GM19193 (cell line): Measurements from ENCODE around the gene PAQR7.

Experiments
- POLR2A ChIP-seq: IDR thresholded peaks from 4 replicates; pipeline ENCODE4 v1.6.1; 2011; ENCODE audit not compliant: insufficient read depth, insufficient read length; ENCODE audit errors: extremely low read depth

PAQR7 gene

DNA sequence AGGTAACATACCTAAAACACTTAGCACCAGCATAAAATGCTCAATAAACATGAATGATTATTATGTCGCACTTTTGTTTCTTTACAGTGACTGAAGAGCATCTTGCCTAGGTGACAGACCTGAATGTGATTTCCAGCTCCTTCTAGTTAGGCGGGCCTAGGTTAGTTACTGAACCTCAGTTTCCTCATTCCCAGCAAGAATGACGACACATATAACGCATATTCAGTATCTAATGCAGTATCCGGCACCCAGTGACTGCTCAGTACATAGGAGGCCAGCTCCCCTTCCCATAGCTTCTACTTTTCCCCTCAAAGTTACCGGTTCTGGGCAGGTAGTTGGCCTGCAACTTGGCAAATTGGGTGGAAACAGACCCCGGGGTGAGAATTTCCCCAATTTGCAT lies 17.0 kb downstream of the PAQR7 start:
- no peak for TF ChIP-seq POLR2A

DNA sequence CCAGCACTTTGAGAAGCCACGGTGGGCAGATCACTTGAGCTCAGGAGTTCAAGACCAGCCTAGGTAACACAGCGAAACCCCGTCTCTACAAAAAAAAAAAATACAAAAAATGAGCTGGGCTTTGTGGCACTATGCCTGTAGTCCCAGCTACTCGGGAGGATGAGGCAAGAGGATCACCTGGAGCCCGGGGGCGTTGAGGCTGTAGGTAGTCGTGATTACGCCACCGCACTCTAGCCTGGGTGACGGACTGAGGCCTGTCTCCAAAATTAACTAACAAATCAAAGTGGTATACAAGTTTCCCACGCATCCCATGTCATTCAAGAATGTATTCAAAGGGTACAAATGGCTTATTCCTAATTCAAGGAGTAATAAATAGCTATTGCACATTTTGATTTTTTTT lies 18.7 kb downstream of the PAQR7 start:
- TF ChIP-seq POLR2A: no peak

DNA sequence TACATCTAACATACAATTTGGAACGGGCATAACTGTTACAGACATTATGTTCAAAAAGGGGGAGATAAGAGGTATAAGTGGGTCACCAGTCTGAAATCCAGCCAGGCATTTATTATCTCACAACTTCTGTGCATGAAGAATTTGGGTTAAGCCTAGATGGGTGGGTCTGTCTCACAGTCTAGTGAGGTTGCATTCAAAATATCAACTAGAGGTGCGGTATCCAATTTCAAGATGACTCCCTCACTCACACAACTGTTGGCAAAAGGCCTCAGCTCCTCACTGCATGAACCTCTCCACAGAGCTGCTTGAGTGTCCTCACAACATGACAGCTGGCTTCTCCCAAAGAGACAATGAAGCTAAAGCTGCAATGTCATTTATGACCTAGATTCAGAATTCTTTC lies 21.0 kb downstream of the PAQR7 start:
- no peak for TF ChIP-seq POLR2A

DNA sequence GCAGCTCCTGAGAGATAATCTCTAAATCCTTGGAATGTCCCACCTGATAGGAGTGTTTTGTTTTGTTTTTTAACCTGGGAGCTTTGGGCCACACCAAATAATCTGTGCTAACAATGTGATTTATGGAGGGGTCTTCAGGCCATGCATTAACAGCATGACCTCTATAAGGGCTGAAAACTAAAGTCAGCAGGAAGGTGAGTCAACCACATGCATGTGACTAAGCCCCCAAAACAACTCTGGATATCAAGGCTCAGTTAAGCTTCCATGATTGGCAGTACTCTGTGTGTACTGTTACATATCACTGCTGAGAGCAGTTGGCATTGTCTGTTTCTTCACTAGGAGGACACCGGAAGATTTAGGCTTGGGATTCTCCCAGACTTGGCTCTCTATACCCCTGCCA lies 27.0 kb downstream of the PAQR7 start:
- no peak for TF ChIP-seq POLR2A

DNA sequence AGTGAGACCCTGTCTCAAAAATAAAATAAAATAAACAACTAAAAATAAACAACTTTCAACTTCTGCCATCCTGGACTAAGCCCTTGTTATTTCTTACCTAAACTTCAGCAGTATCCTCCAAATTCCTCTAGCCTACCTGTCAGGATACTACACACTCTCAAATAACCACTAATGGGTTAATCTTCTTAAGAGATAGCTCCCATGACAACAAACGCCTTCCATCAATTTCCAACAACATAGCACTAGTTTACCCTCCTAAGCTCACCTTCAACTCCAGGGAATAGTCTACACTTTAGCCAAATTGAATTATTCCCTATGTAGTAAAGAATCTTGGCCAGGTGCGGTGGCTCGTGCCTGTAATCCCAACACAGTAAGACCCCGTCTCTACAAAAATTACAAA lies 27.6 kb downstream of the PAQR7 start:
- TF ChIP-seq POLR2A: no peak

DNA sequence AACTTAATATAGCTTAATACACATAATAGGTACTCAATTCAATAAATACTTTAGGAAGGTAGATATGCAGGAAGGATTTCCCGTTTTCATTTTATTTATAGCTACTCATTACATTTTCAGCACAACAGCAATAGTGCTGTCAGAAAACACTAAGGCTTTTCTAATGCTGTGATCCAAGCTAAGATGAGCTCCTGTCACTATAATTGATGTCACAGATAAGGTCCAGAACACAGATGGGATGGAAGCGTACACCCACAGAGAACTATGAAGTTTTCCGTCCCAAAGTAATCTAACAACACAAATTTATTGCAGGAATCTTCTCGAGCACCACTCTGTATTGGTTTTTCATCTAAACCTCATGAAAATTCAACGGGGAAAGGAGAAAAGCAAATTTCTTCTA lies 29.8 kb downstream of the PAQR7 start:
- no peak for TF ChIP-seq POLR2A

DNA sequence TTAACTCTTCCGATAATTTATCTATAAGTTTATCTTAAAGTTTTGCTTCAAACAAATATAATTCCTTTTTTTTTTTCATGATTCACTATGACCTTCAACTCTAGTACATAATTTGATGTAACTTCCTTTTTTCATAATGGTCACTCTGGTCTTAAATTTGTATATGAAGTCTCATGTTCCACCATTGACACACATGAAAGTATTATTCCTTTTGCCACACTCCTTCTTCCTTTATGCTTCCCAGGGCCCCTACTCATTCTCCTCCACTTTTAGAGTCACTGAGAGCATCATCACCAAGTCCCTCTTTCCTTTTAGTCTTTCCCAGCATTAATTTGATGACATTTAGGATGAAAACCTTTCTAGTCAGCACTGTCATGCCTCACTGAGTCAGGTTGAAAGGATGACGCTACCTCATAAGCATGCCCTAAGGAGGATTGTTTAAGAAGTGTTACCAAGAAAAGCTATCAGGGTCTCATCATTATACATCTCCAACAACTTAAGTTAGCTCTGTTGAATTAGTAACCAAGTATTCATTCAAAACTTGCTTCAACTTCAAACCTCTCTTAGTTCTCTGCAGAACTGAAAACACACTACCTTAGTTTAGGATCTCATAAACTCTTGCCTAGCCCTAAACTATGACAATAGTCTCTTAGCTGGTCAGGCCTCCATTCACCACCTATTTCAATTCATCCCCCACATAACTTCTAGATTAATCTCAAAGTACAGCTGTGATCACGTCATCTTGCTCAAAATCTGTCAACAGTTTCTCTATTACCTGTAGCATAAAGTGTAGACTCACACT lies 30.8 kb downstream of the PAQR7 start:
- TF ChIP-seq POLR2A: no peak

DNA sequence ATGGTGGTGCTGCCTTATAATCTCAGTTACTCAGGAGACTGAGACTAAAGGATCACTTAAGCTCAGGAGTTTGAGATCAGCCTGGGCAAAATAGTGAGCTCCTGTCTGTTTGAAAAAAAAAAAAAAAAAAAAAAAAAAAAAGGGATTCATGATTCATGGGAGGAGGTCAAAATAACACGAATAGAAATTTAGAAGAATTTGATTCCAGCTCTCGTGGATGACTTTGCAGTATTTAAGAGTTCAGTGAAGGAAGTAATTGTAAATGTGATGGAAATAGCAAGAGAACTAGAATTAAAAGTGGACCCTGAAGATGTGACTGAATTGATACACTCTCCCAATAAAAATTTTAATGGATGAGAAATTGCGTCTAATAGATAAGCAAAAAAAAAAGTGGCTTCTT lies 32.0 kb downstream of the PAQR7 start:
- TF ChIP-seq POLR2A: no peak

DNA sequence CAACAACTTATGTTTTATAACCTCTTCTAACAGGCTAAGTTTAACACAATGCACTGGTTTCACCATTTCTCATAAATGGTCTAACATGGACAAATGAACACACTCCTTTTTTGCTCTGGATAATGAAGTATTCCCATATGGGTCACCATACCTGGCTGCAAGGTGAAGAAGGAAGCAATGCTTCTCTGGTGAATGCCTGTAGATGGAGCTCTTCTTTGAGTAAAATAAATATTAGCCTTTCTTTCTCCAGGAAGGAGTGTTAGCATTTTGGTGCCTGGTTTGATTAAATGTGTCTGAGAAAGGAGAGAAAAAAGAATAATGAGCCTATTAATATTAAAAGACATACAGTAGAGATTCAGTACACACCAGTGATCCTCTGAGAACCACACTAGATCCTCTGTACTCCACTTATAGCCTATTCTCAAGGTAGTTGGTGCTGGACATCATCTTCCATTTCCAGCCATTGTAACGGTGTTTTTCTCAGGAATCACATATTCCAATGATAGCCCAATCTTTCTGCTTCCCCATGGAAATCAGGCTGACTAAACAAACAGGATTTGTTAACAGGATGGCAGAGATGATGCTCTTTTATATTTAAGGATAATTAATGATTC lies 38.1 kb downstream of the PAQR7 start:
- TF ChIP-seq POLR2A: no peak

DNA sequence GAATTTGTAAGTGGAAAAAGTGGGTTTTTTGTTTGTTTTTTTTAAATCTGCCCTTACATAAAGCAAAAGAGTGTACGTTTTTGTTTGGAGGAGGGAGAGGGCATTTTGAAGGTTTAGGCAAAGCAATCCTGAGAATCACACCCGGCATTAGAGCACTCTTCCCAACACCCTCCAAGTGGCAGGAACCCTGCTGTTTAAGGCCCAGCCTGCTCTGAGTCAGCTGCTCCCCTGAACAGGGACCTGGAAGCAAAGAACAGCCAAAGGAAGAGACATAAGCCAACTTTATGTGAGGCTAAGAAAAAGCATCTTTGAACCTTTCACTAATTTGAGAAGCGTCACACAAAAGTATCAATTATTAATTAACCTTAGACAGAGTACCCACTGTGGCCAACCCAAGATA lies 38.8 kb downstream of the PAQR7 start:
- TF ChIP-seq POLR2A: no peak

DNA sequence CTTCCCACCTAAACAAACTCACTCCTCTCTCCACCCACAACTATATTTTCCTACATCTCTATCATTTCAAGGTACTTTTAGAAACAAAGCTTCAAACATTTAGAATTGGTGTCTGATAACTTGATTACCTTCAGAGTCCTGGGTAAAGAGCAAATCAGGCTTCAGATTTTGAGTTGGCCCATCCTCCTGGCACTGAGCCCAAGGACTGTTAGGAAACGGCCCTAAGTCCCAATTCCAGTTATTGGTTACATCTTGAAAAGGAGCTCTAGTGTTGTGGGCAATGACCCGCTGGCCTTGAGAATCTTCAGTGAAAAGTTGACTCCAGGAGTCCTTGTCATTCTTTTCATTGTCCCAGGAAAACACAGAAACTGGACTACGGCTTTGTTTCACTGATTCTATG lies 40.6 kb downstream of the PAQR7 start:
- TF ChIP-seq POLR2A: no peak

DNA sequence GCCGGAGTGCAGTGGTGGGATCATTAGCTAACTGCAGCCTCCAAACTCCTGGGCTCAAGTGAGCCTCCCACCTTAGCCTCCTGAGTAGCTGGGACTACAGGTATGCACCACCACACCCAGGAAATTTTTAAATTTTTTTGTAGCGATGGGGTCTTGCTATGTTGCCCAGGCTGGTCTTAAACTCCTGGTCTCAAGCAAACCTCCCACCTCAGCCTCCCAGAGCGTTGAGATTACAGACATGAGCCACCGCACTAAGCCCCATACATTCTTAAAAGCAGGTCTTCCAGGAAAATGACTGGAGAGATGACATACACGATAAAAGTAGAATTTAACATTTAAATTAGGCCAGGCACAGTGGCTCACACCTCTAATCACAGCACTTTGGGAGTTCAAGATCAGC lies 42.4 kb downstream of the PAQR7 start:
- no peak for TF ChIP-seq POLR2A

DNA sequence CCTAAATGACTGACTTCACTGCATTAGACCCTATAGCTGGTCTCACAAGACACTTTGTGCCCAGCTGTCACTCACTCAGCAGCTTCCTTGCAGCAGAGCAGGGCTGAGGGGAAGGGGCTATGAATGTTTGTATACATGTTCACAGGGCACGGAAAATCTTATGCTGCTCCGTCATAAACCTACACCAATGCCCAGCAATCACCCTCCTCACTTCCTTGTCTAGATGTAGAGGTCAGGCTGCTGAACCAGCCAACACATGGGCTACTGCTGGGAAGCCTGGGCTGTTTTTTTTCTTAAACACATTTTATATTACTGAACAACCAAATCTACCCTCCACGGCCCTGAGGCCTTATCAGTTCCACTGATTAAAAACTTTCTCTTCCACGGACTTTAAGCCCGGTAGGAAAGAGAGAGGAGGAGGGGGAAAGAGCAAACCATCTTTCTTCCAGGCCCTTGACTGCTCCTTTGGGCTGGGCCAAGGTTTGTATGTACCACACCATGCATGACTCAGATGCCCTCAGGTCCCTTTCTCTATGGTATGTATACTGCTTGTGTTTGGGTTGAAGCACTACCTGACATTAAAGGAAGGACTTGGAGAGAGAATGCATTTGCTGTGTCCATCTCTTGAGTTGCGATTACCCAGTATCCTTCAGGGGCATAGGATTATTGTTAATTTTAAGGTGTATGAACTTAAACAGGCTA lies 43.0 kb downstream of the PAQR7 start:
- TF ChIP-seq POLR2A: no peak

DNA sequence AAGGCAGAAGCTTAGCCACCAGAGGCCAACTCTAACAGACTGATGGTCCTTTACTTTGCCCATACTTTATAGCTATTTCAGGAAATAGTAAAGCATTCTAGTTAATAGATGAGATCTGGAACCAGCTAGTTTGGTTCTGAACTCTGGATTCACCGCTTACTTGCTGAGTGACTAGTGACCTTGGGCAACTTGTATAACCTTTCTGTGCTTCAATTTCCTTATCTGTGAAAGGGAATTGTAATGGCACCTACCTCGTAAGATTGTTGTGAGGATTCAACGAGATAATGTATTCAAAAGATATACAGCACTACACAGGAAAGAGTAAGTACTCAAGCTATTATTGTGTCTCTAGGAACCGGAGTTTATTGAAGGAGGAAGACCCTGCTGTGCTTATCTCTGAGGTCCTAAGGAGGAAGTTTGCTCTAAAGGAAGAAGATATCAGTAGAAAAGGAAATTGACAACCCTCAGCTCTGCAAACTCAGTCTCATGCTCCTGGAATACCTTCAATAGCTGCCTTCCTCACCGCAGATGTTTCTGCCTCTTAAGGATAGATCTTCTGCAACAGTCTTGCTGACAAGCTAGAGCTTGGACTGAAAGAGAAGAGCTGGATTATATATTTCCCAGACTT lies 43.8 kb downstream of the PAQR7 start:
- no peak for TF ChIP-seq POLR2A

DNA sequence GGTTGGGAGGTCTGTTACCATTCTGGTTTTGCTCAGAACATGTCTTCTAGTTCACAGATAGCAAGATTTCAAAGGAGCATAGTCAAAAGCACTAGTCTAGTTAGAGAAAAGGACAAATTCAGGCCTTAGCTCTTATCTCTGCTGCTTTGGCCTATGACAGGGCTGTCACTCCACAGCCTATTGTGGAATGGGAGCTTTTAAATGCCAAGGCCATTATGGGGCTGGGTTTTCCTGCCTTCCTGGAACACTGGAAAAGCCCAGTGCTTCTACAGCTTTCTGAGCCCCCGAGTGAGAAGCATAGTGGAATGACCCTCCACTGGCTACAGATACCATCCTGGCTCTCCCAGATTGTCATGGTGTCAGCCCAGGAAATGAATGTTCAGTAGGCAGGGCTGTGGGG lies 46.5 kb downstream of the PAQR7 start:
- no peak for TF ChIP-seq POLR2A
